ENCODE results near the gene PPP6R1.

- TF ChIP-seq POLR2A (IDR thresholded peaks at IDR 0.05): no peak
- TF ChIP-seq, protein P1, sequence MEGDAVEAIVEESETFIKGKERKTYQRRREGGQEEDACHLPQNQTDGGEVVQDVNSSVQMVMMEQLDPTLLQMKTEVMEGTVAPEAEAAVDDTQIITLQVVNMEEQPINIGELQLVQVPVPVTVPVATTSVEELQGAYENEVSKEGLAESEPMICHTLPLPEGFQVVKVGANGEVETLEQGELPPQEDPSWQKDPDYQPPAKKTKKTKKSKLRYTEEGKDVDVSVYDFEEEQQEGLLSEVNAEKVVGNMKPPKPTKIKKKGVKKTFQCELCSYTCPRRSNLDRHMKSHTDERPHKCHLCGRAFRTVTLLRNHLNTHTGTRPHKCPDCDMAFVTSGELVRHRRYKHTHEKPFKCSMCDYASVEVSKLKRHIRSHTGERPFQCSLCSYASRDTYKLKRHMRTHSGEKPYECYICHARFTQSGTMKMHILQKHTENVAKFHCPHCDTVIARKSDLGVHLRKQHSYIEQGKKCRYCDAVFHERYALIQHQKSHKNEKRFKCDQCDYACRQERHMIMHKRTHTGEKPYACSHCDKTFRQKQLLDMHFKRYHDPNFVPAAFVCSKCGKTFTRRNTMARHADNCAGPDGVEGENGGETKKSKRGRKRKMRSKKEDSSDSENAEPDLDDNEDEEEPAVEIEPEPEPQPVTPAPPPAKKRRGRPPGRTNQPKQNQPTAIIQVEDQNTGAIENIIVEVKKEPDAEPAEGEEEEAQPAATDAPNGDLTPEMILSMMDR (IDR thresholded peaks at IDR 0.05): no peak
Measured at GRCh38 chr19:55261671-55262126, 2.9 kb upstream of the PPP6R1 start.

Measured in esophagus squamous epithelium (tissue), 4 donors.